GM15510 (cell line): ENCODE results near the gene UBE2E3.

ENCODE experiments used
- POLR2A ChIP-seq: IDR thresholded peaks from 3 replicates; pipeline ENCODE4 v1.6.1; 2011; ENCODE audit warnings: borderline replicate concordance; ENCODE audit not compliant: insufficient read length; ENCODE audit errors: extremely low read depth

The UBE2E3 gene

DNA sequence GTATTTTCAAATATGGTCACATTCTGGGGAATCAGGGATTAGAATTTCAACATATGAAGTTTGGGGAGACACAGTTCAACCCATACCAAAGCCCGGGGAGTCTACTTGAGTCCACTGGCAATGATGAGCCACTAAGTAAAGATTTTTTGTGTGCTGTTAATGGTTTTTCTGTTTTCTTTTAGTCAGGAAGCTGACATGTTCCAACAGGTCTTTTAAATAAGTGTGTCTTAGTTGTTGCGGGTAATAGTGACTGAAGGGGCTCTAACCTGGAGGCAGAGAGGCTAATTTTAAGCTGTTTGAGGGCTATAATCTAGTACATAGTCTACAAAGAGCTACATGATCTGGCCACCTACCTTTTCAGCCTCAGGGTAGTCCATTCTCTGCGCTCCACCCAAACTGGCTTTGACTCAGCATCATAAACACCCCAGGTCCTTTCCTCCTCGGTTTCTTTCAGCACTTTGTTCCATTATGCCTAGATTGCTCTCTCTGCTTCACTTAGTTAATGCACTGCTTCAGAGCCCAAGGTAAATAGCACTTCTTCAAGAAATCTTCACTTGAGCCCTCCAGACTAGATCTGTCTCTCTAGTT lies 17.6 kb upstream of the UBE2E3 start:
- no peak for TF ChIP-seq POLR2A

GRCh38 chr2:180966378-180966777 lies 14.0 kb upstream of the UBE2E3 start:
- TF ChIP-seq POLR2A = no peak

- no peak for TF ChIP-seq POLR2A
These were observed 11.3 kb upstream of the UBE2E3 start for GRCh38 chr2:180969124-180969523.

- TF ChIP-seq POLR2A = no peak
These were observed 10.4 kb upstream of the UBE2E3 start for GRCh38 chr2:180970016-180970415.

DNA sequence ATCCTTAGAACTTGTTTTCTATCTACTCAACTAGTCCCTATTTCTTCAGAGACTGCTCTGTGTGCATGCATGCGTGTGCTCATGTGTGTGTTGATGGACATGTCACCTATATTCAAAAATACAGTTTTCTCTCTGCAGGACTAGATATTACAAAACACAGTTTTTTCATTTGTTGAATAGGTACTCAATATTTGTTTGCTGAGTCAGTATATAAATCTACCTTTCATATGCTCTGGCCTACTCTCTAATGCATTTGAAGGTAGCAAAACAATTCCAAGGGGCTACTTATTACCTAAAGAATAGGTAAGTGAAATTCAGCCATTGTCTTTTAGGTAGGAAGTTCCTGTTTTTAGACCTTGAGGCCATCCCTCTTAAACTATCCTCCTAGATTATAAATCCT lies 8.6 kb upstream of the UBE2E3 start:
- no peak for TF ChIP-seq POLR2A

DNA sequence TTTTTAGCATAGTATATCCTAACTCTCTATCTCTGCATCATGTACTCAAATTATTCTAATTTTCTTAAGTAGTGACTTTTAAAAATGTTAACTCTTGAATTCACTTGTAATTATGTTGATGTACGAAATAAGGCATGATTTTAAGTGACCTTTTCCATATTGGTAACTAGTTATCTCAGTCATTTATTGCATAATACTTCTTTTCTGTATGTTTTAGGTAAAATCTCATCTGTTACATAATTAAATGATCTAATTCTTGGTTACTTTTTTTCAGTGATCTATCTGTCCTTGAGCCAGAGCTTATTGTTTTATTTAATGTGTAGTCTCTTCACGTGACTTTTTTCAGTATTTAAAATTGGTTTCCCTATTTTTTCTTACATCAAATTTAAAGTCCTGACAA lies 4.8 kb upstream of the UBE2E3 start:
- TF ChIP-seq POLR2A = no peak

GRCh38 chr2:180978903-180979748 lies 1.3 kb upstream of the UBE2E3 start:
- TF ChIP-seq POLR2A = no peak

DNA sequence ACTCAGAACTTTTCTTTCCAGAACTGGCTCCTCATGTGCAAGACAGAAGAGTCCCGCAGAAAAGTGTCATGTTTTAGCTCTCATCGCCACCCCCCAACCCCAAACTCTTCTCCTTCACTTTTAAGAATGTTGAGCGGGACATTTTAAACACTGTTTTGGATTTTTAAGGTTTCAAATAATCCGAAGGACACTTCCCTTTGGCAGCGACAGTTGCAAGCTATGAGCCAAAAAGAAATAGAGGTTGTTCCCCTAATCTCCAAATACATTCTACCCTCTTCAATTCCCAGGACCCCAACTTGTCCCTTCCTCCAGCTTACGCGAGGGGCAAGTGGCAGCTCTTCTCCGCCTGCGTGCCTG lies 678 bp upstream of the UBE2E3 start:
- TF ChIP-seq POLR2A = no peak

- TF ChIP-seq POLR2A = no peak
These were observed 822 bp downstream of the UBE2E3 start for GRCh38 chr2:180980943-180981911.

DNA sequence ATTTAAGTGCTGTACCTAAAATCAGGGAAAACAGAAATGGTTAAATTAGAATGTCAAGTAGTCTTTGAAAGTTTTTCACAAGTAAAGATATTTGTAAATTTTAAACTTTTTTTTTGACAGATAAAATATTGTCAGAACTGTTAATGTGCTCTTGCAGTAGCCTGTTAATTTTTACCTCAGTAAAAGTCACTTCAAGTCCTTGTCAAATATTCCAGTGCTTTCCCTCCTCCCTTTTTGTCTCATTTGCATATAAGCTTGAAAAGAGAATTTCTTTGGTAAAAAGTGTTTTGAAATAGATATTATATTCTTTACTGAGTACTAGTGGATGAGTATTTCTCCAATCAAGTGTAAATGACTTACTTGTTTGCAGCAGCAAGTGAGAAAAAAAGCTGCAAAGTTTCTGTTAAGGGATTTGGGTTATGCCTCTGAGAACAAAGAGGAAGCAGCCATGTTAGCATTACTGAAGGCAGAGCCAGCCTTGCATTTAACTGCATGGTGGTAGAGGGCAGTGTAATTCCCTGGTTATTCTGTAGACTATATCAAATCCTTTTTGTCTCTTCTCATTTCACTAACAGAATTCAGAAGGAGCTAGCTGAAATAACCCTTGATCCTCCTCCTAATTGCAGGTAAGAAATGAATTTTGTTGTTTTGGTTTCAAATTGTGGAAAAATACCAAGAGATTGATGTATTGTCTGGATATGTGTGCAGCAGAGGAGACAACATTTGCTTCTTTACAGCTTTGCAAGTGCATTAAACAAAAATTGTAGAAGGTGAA lies 3.2 kb downstream of the UBE2E3 start:
- no peak for TF ChIP-seq POLR2A

DNA sequence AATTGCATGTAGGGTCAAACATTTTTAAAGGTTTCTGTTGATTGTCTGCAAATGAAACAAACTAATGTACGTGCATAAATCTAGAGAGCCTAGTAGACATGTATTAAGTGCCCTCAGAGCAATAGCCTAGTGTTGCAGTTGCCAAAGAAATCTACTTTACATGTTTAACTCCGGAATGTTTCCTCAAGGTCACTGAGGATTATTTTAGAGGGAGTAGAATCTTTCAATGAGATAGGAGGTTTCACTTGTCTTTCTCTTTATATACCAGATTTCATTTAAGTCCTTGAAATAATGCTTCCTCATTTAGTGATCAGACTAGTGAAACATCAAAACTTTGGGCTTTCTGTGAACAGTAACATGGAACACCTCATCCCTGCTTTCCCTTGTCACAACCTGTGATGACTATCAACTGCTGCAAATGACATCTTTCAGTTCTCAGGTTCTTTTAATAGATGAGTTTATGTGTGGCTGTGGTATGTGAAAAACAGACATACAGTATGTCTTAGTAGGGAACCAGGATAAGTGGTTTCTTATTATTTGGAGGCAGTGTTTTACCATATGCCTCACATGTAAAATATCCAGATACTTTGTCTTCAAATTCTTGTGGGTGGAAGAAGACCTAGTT lies 5.5 kb downstream of the UBE2E3 start:
- TF ChIP-seq POLR2A = no peak

DNA sequence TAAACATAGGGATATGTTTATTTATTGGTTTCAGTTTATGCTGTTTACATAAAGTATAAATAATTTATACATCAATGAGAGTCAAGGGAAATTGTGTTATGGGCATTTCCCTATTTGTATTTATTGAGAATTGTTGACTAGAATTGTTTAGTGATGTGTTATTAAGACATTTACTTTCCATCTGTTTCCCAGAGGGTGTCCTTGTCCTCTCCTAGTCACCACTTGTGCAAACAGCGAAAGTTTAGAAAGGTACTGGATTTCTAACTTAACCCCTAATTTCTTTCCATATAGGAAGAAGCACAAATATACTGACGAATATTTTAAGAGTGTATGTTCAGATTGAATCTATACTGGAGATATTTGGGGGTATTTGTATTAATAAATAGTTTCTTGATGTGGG lies 6.7 kb downstream of the UBE2E3 start:
- no peak for TF ChIP-seq POLR2A

DNA sequence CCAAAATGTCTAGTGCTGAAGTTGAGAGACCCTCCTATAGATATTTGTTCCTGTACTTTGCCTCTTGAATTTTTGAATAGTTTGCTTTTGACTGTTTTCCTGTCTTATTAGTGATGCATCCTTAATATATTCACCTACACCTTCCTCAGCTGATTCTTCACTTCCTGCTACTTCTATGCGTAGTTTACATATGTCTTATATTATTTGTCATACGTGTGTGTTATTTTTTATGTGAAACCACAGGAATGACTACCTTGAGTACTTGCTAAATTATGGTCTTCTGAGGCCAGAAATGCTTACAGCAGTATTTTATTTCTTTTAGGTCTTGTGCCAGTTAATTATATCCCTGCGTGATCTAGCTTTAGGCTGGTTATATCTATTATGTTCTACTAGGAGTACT lies 9.9 kb downstream of the UBE2E3 start:
- no peak for TF ChIP-seq POLR2A

- no peak for TF ChIP-seq POLR2A
These were observed 10.4 kb downstream of the UBE2E3 start for GRCh38 chr2:180990794-180991193.
